ENCODE measurements around the gene SMARCD3.

Gene SMARCD3

DNA sequence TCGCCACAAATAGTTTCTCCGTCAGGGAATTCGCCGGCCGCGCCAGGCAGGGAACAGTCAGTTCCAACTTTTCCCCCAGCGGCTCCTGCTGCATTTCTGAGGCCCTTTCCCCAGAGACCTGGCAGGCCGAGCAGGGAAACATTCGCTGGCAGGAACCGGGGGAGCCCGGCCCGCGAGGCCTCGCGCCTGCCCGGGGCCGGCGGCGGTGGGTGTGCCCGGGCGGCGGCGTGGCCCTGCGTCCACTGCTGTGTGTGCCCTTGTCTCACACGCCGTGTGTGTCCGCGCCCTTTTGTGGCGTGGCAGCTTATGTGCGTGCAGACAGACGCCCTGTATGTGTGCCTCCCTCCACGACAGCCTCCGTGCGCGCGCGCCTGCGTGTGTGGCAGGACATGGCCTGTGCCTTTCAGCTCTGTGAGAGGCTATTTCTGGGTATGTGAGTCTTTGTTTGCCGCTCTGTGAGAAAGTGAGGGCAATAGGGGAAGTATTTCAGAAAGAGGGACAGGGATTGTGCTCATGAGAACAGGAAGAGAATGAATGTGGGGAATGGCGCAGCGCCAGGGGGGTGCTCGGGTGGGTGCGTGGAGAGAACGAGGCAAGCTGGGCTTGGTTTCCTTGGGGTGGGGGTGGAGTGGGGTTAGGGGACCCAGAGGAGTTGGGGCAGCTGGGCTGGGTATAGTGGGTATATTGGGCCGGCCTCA, 689 bp upstream of the SMARCD3 start:
- DNase-seq, result peak in 34 of 56 donors; percentile 30 to 73 (median 52)

- peak in 3 of 56 donors; percentile 30 to 53 (median 41) for DNase-seq
Observed at GRCh38 chr7:151247611-151248345, 716 bp downstream of the SMARCD3 start.

DNA sequence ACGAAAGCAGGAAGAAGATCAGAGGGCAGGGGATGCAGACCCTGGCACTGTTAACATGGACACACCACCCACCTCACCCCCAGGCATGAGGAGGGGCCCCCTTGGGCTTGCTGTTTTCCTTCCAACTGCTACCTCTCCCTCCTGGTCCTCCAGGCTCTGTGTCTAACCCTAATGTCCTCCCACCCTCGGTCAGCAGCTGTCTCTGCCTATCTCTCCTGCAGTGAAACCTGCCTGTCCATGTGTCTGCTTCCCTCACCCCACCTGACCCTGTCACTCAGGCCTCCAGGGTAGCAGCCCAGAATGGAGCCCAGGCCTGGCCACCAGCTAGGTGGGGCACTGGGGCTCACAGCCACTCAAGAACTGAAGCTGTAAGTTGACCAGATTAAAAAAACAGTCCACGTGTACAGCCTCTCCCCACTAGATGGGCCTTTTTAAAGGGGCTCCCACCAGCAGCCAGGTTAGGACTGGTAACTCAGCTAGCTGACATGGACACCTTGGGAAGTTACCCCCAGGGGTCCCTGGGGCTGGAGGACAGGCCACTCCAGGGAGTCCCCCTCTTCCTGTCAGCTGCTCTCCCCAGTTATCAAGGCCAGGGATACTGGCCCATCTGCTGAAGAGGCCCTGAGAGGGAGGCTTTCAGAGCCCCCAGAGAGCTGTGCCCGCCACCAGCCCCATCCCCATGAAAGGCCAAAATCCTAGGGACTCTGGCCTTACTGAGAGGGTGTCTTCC, 1.5 kb downstream of the SMARCD3 start:
- no peak for DNase-seq

DNA sequence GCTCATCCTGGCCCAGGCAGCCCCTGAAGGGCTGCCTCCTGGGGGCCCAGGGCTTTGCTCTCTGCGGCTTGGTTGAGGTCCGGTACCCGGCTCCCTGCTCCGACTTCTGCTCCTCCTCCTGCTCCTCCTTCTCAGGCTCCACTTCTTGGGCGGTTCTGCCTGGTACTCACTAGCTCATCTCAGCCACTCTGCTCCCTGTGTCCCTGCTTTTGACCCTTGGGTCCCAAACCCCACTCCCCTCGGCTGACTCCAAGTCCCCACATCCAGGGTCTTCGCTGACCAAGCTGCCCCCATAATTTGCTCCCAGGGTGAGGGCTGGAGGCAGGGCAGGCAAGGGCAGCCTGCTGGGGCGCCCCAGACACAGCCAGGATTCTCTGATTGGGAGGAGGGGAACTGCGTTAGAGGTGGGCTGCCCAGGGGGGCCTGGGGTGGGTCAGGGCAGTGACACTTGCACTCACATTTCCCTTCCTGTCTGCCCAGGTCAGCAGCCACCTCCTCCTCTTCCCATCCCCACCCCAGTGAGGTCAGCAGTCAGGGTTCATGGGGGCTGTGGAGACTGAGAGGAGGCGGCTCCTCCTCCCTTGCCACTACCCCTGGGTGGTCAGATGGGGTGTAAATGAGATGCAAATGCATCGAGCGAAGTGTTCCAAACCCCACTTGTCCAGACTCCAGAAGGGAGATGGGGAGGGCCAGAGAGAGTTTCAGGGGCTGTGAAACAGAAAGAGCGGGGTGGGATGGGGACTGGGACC, 2.2 kb downstream of the SMARCD3 start:
- no peak for DNase-seq

DNA sequence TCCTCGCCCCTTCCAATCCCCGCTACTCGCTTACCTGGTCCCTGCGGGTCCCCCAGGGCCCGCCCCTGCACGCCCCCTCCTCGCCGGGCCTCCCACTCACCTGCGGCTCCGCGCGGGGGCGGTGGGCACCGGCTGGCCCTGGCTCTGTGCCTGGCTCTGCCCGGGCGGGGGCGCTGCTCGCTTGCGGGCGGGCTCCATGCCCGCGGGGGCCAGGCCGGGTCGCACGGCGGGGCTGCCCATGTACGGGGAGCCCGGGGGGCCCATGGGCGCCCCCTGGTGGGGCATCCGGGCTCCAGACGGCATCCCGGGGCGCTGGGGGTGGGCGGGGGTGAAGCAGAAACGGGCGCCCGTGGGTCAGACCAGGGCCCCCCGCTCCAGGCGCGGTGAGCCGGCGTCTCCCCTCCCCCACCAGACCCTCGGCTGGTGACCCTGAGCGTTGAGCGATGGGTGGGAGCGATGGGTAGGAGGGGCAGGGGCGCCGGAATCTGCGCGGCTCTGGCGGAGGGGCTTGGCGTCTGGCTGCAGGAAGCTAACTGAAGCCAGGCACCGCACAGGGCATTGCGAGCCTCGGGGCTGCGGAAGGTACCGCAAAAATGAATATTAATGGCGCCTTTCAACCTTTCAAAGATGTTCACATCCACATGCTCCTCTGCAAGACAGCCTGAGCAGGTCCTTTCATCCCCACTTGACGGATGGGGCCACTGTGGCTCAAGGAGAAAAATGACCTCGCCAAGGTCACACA, 3.0 kb downstream of the SMARCD3 start:
- peak in 2 of 56 donors; percentile 55 to 59 for DNase-seq

GRCh38 chr7:151244841-151245346, 3.6 kb downstream of the SMARCD3 start:
- DNase-seq, result no peak

- DNase-seq, result peak in 21 of 56 donors; percentile 14 to 80 (median 31)
Observed at GRCh38 chr7:151244196-151244840, 4.2 kb downstream of the SMARCD3 start.

DNA sequence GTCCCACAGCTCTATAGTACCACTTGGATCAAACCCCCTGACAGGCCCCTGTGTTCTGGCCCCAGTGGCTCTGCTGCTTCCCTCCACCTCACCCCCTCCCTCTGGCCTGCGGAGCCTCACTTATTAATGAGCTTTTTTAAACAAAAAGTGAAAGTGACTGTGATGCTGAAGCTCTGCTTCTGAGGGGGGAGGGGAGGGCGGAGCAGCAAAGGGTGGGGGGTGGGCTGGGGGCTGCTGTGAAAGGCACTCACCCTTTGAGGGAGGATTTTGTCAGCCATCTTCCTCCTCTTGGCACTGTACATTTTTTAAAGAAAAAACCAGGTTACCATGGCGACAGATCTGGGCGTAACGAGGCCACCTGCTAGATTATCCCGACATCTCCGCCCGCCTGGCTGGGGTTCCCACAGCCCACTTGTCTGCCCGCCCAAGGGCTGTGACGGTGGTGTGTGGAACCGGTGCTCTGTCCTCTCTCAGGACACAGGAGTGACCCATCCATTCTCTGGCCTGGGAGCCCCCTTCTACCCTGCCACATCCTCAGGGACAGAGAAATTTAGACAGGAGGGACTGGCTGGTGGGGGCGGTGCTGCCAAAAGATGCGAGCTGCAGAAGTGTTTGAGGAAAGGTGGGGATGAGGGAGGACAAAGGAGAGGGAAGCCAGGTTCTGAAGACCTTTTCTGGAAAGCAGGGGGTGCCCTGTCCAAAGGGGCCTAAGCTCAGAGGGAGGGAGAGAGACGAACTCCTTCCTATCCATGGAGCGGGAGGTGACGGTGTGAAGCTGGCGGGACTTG, 4.9 kb downstream of the SMARCD3 start:
- peak in 9 of 56 donors; percentile 22 to 63 (median 33) for DNase-seq

GRCh38 chr7:151243045-151243349, 5.5 kb downstream of the SMARCD3 start:
- no peak for DNase-seq

GRCh38 chr7:151242159-151243044, 6.1 kb downstream of the SMARCD3 start:
- no peak for DNase-seq

GRCh38 chr7:151241755-151242096, 6.8 kb downstream of the SMARCD3 start:
- no peak for DNase-seq

DNA sequence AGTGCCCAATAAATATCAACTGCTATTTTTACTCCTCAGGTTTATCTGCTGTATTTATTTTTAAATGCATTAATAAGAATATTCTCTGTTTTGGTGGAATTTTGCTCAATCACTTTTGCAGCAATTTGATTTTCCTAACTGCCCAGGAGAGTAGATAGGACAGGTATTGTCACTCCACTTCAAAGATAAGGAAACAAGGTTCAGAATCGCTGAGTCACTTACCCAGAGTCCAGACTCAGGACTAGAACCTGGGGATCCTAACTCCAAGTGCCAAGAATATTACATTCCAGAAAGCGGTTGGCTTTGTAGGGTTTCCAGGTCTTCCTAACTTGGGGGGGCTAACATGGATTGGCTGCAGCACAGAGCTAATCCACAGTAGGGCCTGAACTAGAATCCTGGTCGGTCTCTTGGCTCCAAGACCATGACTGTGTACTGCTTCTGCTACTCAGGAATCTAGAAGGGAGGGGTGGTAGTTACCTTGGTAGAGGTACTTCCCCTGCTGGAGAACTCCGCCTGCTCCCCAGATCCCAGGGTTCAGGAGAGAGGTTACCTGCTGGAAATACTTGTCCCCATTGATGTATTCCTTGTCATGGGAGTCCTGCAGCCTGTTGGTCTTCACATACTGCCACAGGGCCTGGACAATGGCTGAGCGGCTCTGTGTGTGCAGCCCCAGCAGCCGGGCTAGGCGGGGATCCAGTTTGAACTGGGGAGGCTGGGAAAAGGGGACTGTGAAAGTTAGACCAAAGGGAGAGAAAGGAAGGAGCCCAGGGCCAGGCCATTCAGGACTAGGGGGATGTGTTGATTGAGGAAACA, 7.3 kb downstream of the SMARCD3 start:
- DNase-seq, result no peak

GRCh38 chr7:151240536-151240935, 8.0 kb downstream of the SMARCD3 start:
- DNase-seq, result no peak

- no peak for DNase-seq
Observed at GRCh38 chr7:151239837-151240459, 8.5 kb downstream of the SMARCD3 start.

DNA sequence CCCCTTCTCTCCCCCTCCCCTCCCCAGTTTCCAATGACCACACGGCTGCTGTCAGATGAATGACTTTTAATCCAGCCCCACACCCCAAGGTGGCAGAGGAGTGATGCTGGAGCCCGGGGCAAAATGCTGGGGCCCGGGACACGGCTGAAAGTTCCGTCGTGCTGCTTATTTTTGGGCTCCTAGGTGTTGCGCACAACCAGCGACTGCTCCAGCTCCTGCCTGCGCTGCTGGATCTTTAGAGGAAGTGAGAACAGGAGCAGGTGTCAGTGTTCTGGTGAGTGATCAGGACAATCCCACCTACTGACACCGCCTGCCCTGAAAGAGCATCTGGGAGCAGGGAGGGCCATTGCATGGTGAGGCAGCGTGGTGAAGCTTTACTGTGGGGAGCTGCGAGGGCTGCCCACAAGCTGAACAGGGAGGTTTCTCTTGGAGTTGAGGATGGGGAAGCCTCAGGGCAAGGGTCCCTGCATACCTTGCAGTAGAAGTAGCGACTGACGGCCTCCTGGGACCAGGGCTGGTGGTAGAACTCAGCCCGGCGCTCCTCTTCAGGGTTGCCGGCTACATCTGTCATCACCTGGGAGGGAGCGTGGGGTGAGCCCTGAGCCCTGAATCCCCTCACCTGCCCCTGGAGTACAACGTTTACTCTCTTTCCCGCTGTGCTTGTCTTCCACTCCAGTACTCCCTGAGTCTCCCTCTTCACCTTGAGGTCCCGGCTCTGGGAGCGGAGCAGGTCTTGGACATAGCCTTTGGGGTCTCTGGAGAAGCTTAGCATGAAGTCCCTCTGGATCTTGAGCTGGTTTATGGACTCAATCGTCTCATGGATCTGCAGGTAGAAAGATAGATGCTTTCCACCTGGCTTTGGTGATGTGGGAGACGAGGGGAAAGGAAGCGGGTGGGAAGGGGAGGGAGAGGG, 9.3 kb downstream of the SMARCD3 start:
- DNase-seq, result no peak
